HG02981 (cell line): ENCODE results near the gene EARS2.
"Not testable (repeated sequence)": the region's sequence is repeated elsewhere in the genome, so short reads cannot be mapped to it uniquely, and the experiment has no call there.

Experiments used
- ATAC-seq: cut with Tn5 transposase; IDR thresholded peaks from one replicate; pipeline ENCODE4 v1.9.1; 2021; ENCODE audit warnings: mild to moderate bottlenecking, moderate library complexity; ENCODE audit not compliant: unreplicated experiment

The EARS2 gene

GRCh38 chr16:23485257-23485614 lies 71.9 kb downstream of the EARS2 start:
- no peak for ATAC-seq

GRCh38 chr16:23484510-23485256 lies 72.5 kb downstream of the EARS2 start:
- ATAC-seq, result no peak

- not testable (repeated sequence) for ATAC-seq
Observed at GRCh38 chr16:23483492-23483891, 73.7 kb downstream of the EARS2 start.

GRCh38 chr16:23482778-23483177 lies 74.4 kb downstream of the EARS2 start:
- no peak for ATAC-seq

GRCh38 chr16:23480257-23480656 lies 76.9 kb downstream of the EARS2 start:
- ATAC-seq, result no peak

GRCh38 chr16:23479138-23479537 lies 78.0 kb downstream of the EARS2 start:
- no peak for ATAC-seq

GRCh38 chr16:23478566-23478965 lies 78.6 kb downstream of the EARS2 start:
- ATAC-seq, result no peak

- ATAC-seq, result no peak
Observed at GRCh38 chr16:23476289-23476688, 80.9 kb downstream of the EARS2 start.
